ENCODE measurements around the gene BMP7.

BMP7 gene

GRCh38 chr20:57140416-57140965, 126.0 kb downstream of the BMP7 start:
- no peak for DNase-seq

DNA sequence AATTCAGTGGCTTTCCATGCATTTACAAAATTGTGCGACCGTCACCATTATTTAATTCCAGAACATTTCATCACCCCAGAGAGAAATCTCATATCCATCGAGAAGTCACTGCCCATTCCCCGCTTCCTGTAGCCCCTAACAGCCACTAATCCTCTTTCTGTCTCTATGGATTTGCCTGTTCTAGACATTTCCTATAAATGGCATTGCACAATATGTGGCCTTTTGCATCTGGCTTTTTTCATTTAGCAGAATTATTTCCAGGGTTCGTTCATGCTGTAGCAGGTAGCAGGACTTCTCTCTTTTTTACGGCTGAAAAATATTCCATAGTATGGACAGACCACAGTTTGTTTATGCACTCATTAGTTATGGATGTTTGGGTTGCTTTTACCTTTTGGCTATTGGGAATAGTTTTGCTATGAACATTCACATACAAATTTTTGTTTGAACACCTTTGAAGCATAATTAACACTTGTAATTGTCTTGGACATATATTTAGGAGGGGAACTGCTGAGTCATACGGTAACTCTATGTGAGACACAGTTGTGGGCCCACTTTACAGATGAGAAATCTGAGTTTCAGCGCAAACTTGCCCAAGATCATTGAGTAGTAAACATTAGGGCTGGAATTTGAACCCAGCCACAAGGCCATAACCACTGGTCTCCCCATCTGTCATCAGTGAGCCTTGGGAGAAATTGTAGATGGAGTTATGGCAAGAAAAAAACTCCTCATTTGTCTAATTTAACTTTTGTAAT, 126.9 kb downstream of the BMP7 start:
- DNase-seq = no peak

GRCh38 chr20:57138198-57138995, 128.0 kb downstream of the BMP7 start:
- DNase-seq = no peak

DNA sequence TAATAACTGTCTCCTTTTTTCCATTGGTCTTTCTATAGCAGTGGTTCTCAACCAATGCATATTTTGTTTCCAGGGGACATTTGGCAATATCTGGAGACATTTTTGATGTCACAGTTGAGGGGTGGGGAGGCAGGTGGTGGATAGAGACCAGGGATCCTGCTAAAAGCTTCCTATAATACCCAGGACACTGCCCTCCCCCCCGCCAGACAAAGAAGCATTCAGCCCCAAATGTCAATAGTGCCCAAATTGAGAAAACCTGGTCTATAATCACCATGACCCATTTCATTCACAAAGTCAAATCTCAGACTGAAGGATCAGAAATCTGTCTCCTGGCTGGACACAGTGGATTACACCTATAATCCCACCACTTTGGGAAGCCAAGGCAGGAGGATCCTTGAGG, 128.8 kb downstream of the BMP7 start:
- no peak for DNase-seq

- no peak for DNase-seq
These were observed 129.7 kb downstream of the BMP7 start for GRCh38 chr20:57136734-57137133.

GRCh38 chr20:57135875-57136274, 130.6 kb downstream of the BMP7 start:
- no peak for DNase-seq

- no peak for DNase-seq
These were observed 131.6 kb downstream of the BMP7 start for GRCh38 chr20:57134804-57135203.

DNA sequence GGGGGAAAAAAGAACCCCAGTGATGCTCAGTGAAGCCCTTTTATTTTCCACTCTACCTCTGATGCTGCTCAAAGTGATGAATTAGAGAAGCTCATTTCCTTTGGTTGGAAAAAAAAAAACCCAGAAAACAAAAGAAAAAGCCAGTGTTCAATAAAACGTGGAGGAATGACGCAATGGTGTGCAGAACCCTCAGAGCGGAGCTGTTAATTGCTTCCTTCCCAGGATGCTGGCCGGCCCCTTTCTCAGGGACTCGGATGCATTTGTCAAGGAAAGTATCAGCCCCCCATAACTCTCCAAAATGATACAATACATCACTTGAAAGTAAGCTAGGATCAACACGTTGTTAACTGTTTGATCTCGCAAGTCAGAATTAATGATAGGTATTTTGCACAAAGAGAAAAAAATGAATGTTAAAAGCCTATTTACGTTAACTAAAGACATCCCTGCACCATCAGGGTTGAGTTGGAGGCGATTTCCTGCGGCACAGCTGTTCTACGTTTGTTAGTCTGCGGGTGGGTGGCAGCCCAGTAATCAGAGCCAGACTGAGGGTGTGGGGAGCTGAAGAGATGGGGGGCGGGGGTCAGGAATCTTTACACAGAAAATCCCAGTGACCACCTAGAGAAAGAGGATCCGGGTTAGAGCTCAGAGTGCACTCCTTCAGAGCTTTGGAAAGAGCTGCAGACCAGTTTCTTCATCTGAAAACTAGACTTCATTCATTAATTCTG, 132.4 kb downstream of the BMP7 start:
- DNase-seq = no peak

- DNase-seq = no peak
These were observed 134.6 kb downstream of the BMP7 start for GRCh38 chr20:57131601-57132391.

DNA sequence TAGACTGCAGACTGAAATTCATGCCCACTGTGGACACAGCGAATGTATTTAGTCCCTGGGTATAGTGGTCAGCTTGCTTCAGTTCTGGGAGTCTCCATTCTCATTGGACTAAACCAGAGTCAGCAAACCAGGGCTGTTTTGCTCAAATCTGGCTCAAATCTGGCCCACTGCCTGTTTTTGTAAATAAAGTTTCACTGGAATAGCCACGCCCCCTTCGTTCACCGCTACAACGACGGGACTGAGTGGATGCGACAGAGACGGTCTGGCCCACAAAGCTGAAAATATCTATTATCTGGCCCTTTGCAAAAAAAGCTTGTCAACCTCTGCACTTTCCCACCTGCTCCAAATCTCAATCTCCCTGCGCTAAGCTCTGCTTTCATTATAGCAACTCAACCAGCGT, 135.4 kb downstream of the BMP7 start:
- DNase-seq = no peak

GRCh38 chr20:57130160-57130772, 136.2 kb downstream of the BMP7 start:
- no peak for DNase-seq

DNA sequence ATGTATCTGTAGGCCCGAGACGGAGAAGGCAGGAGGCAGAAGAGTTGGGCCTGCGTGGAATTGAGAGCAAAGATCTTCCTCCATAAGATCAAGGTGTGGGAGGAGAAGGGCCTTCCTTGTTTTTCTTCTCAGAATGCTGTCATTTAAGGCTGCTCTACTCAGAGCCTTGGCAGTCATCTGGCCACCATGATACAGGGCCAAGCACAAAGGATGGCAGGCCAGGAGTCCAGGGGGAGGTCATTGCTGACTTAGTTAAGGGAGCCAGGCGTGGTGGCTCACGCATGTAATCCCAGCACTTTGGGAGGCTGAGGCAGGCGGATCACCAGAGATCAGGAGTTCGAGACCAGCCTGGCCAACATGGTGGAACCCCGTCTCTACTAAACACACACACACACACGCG, 137.1 kb downstream of the BMP7 start:
- no peak for DNase-seq

DNA sequence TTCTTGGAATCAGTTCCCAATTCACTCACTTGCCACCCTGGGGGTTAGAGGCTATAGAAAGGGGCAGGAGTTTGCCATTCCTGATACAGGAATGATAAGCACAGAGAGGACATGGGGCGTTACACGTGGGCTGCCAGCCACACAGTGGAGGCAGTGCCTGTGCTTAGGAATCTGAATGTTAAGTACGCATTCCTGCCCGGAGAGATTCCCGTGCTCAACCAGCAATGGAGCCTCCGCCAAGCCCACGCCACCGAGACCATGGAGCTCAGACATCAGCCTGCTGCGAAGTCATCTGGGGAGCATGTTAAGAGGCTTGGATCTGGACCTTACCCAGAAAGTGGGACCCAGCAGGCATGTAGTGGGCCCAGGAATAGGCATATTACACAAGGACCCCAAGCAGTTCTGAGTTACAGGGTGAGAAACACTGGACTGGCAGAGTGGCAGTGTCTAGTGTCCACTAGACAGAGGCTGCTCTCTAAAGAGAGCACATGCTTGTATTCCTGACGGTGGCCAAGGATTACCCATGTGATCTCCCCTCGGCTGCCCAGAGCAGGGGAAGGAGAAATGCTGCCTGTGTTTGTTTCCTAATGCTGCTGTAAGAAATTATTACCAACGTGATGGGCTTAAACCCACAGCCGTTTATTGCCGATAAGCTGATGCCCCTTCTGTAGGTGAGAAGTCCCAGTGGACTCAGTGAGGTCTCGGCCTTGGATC, 138.2 kb downstream of the BMP7 start:
- DNase-seq = no peak

DNA sequence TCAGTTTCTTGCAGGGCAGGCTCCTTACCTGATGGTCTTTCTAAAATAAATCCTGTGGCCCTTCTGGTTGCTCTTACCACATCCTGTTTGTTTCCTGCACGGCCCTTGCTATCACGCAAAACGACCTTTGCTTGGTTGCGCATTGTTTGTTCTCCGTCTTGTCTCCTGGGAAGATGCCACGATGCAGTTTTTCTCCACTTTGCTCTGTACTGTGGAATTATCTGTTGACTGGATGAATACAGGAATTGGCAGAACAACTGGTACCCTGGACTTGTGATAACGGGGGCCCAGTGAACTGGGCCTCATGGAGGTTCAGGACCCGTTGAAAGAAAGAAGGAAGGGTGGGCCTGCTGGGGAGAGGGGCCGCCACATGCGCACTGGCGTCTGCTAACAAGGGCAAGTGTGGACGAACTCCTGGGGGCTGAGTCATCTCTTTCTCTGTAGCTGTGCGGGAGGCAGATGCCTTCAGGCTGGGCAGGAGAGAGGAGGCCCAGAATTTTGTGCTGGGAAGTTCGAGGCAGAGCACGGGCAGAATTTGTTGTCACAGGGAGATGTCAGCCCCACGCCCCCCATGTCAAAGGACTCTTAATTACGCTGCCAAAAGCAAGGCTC, 139.9 kb downstream of the BMP7 start:
- no peak for DNase-seq

DNA sequence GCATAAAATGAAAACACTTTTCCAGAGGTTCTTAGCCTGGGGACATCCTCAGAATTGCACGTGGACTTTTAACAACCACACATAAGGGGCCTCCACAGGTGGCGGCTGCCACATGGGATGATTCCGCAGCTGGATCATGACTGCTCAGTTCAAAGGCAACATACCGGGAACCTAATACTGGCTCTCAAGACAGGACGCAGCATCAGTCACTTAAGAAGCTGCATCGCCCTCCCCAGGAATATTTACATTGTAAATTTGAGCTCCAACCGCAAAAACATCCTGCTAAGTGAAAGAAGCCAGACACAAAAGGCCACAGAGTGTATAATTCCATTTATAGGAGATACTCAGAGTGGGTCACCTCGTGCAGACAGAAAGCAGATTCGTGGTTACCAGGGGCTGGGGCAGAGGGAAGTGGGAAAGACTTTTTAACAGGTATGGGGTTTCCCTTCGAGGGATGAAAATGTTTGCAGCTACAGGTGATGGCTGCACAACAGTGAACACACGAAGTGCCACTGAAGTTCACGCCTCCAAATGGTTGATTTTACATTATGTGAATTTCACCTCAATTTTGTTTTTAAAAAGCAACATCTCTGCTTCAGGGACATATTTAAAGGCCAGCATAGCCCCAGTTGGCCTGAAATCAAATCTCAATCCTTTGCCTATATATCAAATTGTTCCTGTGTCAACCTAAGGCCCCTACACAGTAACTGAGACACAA, 141.5 kb downstream of the BMP7 start:
- no peak for DNase-seq

DNA sequence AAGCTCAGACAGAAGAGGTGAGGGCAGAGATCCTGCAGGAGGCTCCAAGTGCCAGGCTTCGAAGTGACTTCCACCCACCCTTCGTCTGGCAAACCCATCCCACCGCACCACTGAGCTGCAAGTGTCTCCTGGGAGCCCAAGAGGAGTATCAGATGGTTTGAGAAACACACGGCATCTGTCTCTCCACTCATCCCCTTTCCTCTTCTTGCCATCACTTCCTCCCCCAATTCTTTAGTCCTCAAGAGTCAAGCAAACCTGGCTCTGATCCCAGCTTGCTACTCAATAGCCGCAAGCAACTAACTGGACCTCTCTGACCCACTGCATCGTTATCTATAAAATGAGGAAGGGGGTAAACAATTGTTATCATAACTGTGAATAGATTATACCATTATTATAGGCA, 142.1 kb downstream of the BMP7 start:
- no peak for DNase-seq

DNA sequence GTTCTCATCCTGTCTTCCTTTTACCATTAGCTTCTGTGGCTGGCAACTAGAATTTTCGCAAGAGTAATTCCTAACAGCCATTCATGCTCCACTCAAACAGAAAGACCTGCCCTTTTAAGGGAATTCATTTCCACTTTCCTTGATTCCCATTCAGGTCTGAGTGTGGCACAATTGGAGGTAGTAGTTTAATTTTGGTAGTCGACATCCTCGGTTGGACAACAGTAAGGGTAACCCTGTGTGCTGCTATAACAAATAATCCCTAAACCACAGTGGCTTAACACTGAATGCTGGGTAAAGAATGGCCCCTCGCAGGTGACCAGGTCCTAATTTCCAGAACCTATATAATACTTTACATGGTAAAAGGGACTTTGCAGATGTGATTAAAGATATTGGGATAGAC, 142.9 kb downstream of the BMP7 start:
- no peak for DNase-seq

DNA sequence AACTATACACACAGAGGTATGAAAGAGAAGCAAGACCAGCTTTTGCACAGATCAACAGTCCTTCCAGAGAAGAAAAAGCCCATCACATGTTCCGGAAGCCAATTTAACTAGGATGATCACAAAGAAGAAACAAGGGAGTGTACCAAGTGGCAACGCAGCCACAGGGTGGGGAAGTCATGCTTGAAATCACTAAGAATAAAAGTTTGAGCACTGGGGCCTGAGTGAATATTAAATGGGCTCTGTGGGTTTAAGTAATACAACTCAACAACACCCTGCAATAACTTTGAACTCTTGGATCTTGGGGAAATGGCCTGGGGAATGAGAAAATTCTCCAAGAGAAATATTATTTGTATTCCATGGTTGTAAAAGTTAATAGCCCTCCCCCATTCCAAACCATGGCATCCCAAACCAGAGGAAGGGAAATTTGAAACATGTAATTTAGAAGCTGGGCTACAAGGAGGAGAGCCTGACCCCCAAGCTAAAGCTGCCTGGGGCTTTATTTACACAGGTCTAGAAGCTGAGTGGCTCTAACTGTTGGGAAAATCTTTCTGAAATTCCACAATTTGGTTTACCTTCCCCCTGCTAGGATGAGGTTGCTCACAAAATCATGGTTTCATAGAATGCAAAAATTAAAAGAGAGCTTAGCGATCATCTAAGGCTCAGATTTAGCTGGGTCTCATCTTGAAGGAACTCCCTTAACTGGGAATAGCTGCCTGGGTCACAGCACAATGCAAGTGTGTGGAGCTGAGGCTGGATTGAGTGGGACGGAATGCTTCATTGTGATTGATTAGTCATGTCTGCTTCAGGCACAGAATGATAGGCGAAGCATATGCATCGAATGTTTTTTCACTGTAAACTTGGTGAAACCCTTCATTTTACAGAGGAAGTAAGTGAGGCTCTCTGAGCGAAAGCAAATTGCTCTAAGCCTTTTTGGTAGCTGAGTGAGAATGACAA, 143.6 kb downstream of the BMP7 start:
- no peak for DNase-seq

DNA sequence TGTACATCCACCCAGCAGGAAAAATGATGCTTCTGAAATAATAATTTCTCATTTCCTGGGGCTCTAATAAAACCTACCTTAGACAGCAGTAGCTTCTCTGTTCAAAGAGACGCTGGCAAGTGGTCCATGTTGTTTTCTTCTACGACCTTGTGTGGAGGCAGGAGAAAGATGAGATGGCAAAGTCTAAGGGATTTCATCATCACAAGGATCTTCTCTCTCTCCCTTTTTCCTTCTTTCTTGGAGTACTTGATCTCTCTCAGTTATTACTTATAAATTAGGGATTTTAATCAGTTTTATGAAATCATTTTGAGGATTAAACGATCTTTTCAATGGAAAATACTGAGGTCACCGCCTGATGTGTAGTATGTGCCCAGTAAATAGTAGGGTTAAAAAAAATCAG, 147.5 kb downstream of the BMP7 start:
- no peak for DNase-seq

Measured in CD4-positive, alpha-beta T cell treated with Interleukin-4 for 4 hours (primary cell).